Mesenchymal stem cell (in vitro differentiated cells and primary cell): ENCODE data around the gene DYNC2I2.

ENCODE experiments used
- DNase-seq: peaks from one replicate; pipeline ENCODE4 v3.0.0-alpha.2; 2013
- H2AFZ ChIP-seq: one replicate; pipeline ENCODE4 v1.6.1; 2013; ENCODE audit warnings: low read depth, mild to moderate bottlenecking, control low read depth, inconsistent platforms, low read length, moderate library complexity
- H2AK5ac ChIP-seq: 2 replicates; pipeline ENCODE4 v1.6.1; 2013; ENCODE audit warnings: low read length, moderate library complexity, mild to moderate bottlenecking, inconsistent platforms; ENCODE audit not compliant: severe bottlenecking
- H2BK120ac ChIP-seq: one replicate; pipeline ENCODE4 v1.6.1; 2013; ENCODE audit warnings: low read depth, mild to moderate bottlenecking, inconsistent platforms, low read length, moderate library complexity
- H2BK12ac ChIP-seq, 2 experiments: one replicate each; pipeline ENCODE4 v1.6.1; 2013; ENCODE audit warnings: inconsistent platforms in 2 of 2, low read length in 2 of 2, mild to moderate bottlenecking in 2 of 2, moderate library complexity in 2 of 2, control low read depth in 1 of 2
- H2BK15ac ChIP-seq: one replicate; pipeline ENCODE4 v1.6.1; 2013; ENCODE audit warnings: mild to moderate bottlenecking, low read depth, inconsistent platforms; ENCODE audit not compliant: poor library complexity, severe bottlenecking
- H2BK5ac ChIP-seq: 2 replicates; pipeline ENCODE4 v1.6.1; 2013; ENCODE audit warnings: low read depth, mild to moderate bottlenecking, low read length, control low read depth, inconsistent platforms; ENCODE audit not compliant: poor library complexity, severe bottlenecking
- H3K14ac ChIP-seq, 2 experiments: one replicate each; pipeline ENCODE4 v1.6.1; 2013; ENCODE audit warnings: inconsistent platforms in 2 of 2, low read length in 2 of 2, control low read depth in 1 of 2, mild to moderate bottlenecking in 1 of 2, moderate library complexity in 1 of 2
- H3K18ac ChIP-seq, 2 experiments: one replicate each; pipeline ENCODE4 v1.6.1; 2013; ENCODE audit warnings: inconsistent platforms in 2 of 2, low read length in 2 of 2, control low read depth in 1 of 2, low read depth in 1 of 2, mild to moderate bottlenecking in 1 of 2
- H3K23ac ChIP-seq, 2 experiments: one replicate each; pipeline ENCODE4 v1.6.1; 2013; ENCODE audit warnings: inconsistent platforms in 2 of 2, low read length in 2 of 2, mild to moderate bottlenecking in 2 of 2, moderate library complexity in 2 of 2, control low read depth in 1 of 2
- H3K27ac ChIP-seq: 2 replicates; pipeline ENCODE4 v1.5.1; 2013; ENCODE audit warnings: mild to moderate bottlenecking, moderate library complexity, low read length, control low read depth, inconsistent platforms; ENCODE audit not compliant: poor library complexity, severe bottlenecking
- H3K27me3 ChIP-seq, 2 experiments: 2 replicates each; pipeline versions ENCODE4 v1.6.1 to v1.7.0; 2013; ENCODE audit warnings: low read length in 2 of 2, mild to moderate bottlenecking in 2 of 2, moderate library complexity in 2 of 2, control low read depth in 1 of 2, inconsistent platforms in 1 of 2; ENCODE audit not compliant: control insufficient read depth in 1 of 2, insufficient read depth in 1 of 2
- H3K36me3 ChIP-seq, 2 experiments: 2 replicates each; pipeline versions ENCODE4 v1.6.1 to v1.7.0; 2013; ENCODE audit warnings: low read length in 2 of 2, control low read depth in 1 of 2, inconsistent platforms in 1 of 2, low read depth in 1 of 2, mild to moderate bottlenecking in 1 of 2; ENCODE audit not compliant: insufficient read depth in 2 of 2, control insufficient read depth in 1 of 2
- H3K4ac ChIP-seq, 2 experiments: one replicate each; pipeline ENCODE4 v1.6.1; 2013; ENCODE audit warnings: inconsistent platforms in 2 of 2, low read length in 2 of 2, mild to moderate bottlenecking in 2 of 2, moderate library complexity in 2 of 2, control low read depth in 1 of 2, low read depth in 1 of 2
- H3K4me1 ChIP-seq: 2 replicates; pipeline ENCODE4 v1.6.1; 2013; ENCODE audit warnings: low read depth, low read length, control low read depth; ENCODE audit not compliant: control insufficient read depth, insufficient read depth
- H3K4me2 ChIP-seq: 2 replicates; pipeline ENCODE4 v1.6.1; 2013; ENCODE audit warnings: low read length, mild to moderate bottlenecking, inconsistent platforms; ENCODE audit not compliant: poor library complexity, severe bottlenecking
- H3K4me3 ChIP-seq, 2 experiments: 2 replicates each; pipeline versions ENCODE4 v1.5.1 to v1.7.0; 2013; ENCODE audit warnings: low read length in 2 of 2, mild to moderate bottlenecking in 2 of 2, control low read depth in 1 of 2, low read depth in 1 of 2; ENCODE audit not compliant: insufficient read depth in 1 of 2
- H3K79me1 ChIP-seq: replicated peaks from 2 replicates; pipeline ENCODE4 v1.6.1; 2013; ENCODE audit warnings: mild to moderate bottlenecking, control low read depth, low read length, inconsistent platforms; ENCODE audit not compliant: poor library complexity, severe bottlenecking
- H3K9ac ChIP-seq: 2 replicates; pipeline ENCODE4 v1.7.0; 2013; ENCODE audit warnings: mild to moderate bottlenecking, low read length, moderate library complexity
- H3K9me3 ChIP-seq: 2 replicates; pipeline ENCODE4 v1.7.0; 2013; ENCODE audit warnings: mild to moderate bottlenecking, low read length; ENCODE audit not compliant: control insufficient read depth
- H4K8ac ChIP-seq: one replicate; pipeline ENCODE4 v1.6.1; 2013; ENCODE audit warnings: inconsistent platforms, mild to moderate bottlenecking, low read length, moderate library complexity
- H4K91ac ChIP-seq: one replicate; pipeline ENCODE4 v1.6.1; 2013; ENCODE audit warnings: mild to moderate bottlenecking, low read length, inconsistent platforms
- WGBS: methylation state at CpG from one replicate; pipeline ENCODE4 v1.1.7; 2013; ENCODE audit warnings: mixed read lengths; 5-methylcytosine and 5-hydroxymethylcytosine counted together

Gene DYNC2I2

DNA sequence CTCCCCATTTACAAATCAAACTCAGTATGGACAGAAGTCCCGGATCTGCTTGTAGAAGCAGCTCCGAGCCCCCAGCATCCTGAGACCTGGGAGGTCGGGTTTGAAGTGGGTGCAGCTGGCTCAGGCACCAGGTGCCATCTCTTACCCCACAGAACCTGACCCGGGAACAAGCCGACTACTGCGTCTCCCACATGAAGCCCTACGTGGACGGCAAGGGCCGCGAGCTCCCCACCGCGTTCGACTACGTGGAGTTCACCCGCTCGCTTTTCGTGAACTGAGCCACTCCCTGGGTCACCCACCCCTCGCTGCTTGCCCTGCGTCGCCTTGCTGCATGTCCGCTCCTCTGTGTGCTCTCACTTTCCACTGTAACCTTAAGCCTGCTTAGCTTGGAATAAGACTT, 23.6 kb downstream of the DYNC2I2 start:
- Histone ChIP-seq H3K4me1 (peaks cover 29% of the 10 kb centered on the region), H2BK12ac (no peak overlapping the region), H2AK5ac (no peak overlapping the region), H3K27ac (no peak overlapping the region), H3K18ac (no peak overlapping the region), H3K36me3 (peaks cover 65 to 89% of the 10 kb centered on the region in 2 experiments), H3K4ac (no peak overlapping the region), H3K4me3 (no peak overlapping the region), H3K14ac (no peak overlapping the region), H3K9ac (no peak overlapping the region), H2BK5ac (no peak overlapping the region), H3K9me3 (no peaks in the 10 kb centered on the region), H2AFZ (no peak overlapping the region), H4K91ac (no peak overlapping the region), H3K23ac (no peak overlapping the region), H3K79me1 (peaks cover 26% of the 10 kb centered on the region), H2BK15ac (no peak overlapping the region), H3K4me2 (no peak overlapping the region), H4K8ac (no peak overlapping the region), H3K27me3 (no peaks in the 10 kb centered on the region), H2BK120ac (no peak overlapping the region)
- no peak for DNase-seq
- WGBS: 98% methylated on average over 21 of the region's 21 CpGs

DNA sequence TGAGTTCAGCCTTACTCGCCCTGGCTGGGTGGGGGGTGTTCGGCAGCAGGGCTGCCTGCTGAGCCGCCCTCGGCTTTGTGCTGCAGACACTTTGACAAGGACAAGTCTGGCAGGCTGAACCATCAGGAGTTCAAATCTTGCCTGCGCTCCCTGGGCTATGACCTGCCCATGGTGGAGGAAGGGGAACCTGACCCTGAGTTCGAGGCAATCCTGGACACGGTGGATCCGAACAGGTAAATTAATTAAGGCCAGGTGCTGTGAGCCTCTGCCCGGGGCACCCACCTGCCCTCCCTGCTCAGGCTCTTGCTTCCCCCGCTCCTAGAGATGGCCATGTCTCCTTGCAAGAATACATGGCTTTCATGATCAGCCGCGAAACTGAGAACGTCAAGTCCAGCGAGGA, 24.2 kb downstream of the DYNC2I2 start:
- no peak overlapping the region for H2BK5ac ChIP-seq
- 97% methylated on average over 14 of the region's 14 CpGs for WGBS
- H3K36me3 ChIP-seq: peaks cover 71 to 91% of the 10 kb centered on the region in 2 experiments
- no peak overlapping the region for H3K18ac ChIP-seq
- H2AK5ac ChIP-seq: no peak overlapping the region
- no peak for DNase-seq
- H3K79me1 ChIP-seq: peaks cover 31% of the 10 kb centered on the region
- no peak overlapping the region for H2BK15ac ChIP-seq
- H2BK120ac ChIP-seq: no peak overlapping the region
- H2AFZ ChIP-seq: no peak overlapping the region
- H3K4me2 ChIP-seq: no peak overlapping the region
- H3K23ac ChIP-seq: no peak overlapping the region
- no peak overlapping the region for H2BK12ac ChIP-seq
- H3K27me3 ChIP-seq: no peaks in the 10 kb centered on the region
- H3K4me1 ChIP-seq: peaks cover 27% of the 10 kb centered on the region
- no peak overlapping the region for H4K8ac ChIP-seq
- H3K4ac ChIP-seq: no peak overlapping the region
- no peak overlapping the region for H3K27ac ChIP-seq
- H3K9me3 ChIP-seq: no peaks in the 10 kb centered on the region
- H3K14ac ChIP-seq: no peak overlapping the region
- H3K9ac ChIP-seq: no peak overlapping the region
- H3K4me3 ChIP-seq: no peak overlapping the region
- no peak overlapping the region for H4K91ac ChIP-seq

DNA sequence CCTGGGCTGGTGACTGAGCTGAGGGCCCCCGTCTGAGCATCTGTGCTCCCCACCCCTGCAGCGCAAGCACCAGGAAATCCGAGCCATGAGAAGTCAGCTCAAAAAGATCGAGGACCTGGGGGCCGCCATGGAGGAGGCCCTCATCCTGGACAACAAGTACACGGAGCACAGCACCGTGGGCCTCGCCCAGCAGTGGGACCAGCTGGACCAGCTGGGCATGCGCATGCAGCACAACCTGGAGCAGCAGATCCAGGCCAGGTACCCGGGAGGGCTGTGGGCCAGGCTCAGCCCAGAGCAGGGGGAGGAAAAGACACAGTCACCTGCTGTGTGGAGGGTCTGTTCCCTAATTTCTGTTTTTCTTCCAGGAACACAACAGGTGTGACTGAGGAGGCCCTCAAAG, 24.6 kb downstream of the DYNC2I2 start:
- Histone ChIP-seq H2BK12ac (no peak overlapping the region), H3K79me1 (peaks cover 34% of the 10 kb centered on the region), H2AFZ (no peak overlapping the region), H3K18ac (no peak overlapping the region), H2BK5ac (no peak overlapping the region), H2AK5ac (no peak overlapping the region), H4K8ac (no peak overlapping the region), H3K9me3 (no peaks in the 10 kb centered on the region), H4K91ac (no peak overlapping the region), H3K36me3 (peaks cover 75 to 91% of the 10 kb centered on the region in 2 experiments), H3K27ac (no peak overlapping the region), H3K4ac (no peak overlapping the region), H3K14ac (no peak overlapping the region), H3K4me1 (peaks cover 25% of the 10 kb centered on the region), H3K4me3 (no peak overlapping the region), H3K9ac (no peak overlapping the region), H3K4me2 (no peak overlapping the region), H2BK15ac (no peak overlapping the region), H2BK120ac (no peak overlapping the region), H3K27me3 (no peaks in the 10 kb centered on the region), H3K23ac (no peak overlapping the region)
- no peak for DNase-seq
- 94% methylated on average over 10 of the region's 10 CpGs for WGBS

- peaks cover 21% of the 10 kb centered on the region for H3K4me1 ChIP-seq
- H2AK5ac ChIP-seq: no peak overlapping the region
- H3K9ac ChIP-seq: no peak overlapping the region
- no peak overlapping the region for H3K4ac ChIP-seq
- H3K9me3 ChIP-seq: no peaks in the 10 kb centered on the region
- no peaks in the 10 kb centered on the region for H3K27me3 ChIP-seq
- H2BK5ac ChIP-seq: no peak overlapping the region
- peaks cover 80 to 91% of the 10 kb centered on the region in 2 experiments for H3K36me3 ChIP-seq
- H3K27ac ChIP-seq: no peak overlapping the region
- no peak overlapping the region for H4K91ac ChIP-seq
- H2BK120ac ChIP-seq: no peak overlapping the region
- peaks cover 34% of the 10 kb centered on the region for H3K79me1 ChIP-seq
- H3K4me3 ChIP-seq: no peak overlapping the region
- no peak overlapping the region for H2BK12ac ChIP-seq
- no peak overlapping the region for H4K8ac ChIP-seq
- no peak overlapping the region for H3K18ac ChIP-seq
- WGBS: 96% methylated on average over 9 of the region's 9 CpGs
- H2BK15ac ChIP-seq: no peak overlapping the region
- no peak overlapping the region for H3K14ac ChIP-seq
- DNase-seq: no peak
- H2AFZ ChIP-seq: no peak overlapping the region
- H3K4me2 ChIP-seq: no peak overlapping the region
- H3K23ac ChIP-seq: no peak overlapping the region
Measured at GRCh38 chr9:128631636-128632035, 25.0 kb downstream of the DYNC2I2 start.
